Measurements from ENCODE around the gene EFCAB14. TPM values are rescaled to one million over a fixed set of nuclear protein-coding genes. Genes with fewer than 3 reads are reported as not detected.
"Not testable (repeated sequence)": the region's sequence is repeated elsewhere in the genome, so short reads cannot be mapped to it uniquely, and the experiment has no call there.

Gene EFCAB14
- total and polyA plus RNA-seq, 11 donors: 10.7 to 91.9 (median 62.3) TPM

- Histone ChIP-seq H3K4me1 (peaks cover 0 to 16% (median 13%) of the 10 kb centered on the region in 12 donors), H3K27ac (no peak overlapping the region), H3K4me3 (no peak overlapping the region), H3K36me3 (peaks cover 0 to 80% (median 60%) of the 10 kb centered on the region in 9 donors), H3K27me3 (no peaks in the 10 kb centered on the region), H3K9me3 (no peaks in the 10 kb centered on the region)
- no peak for TF ChIP-seq POLR2A (IDR thresholded peaks at IDR 0.05)
- 95 to 100% (median 98%) methylated on average over 2 of the region's 2 CpGs for WGBS, 4 donors
- DNase-seq (no peak), ATAC-seq (no peak)
- intact Hi-C loops (cut with DNase I): no loop called here
Observed at GRCh38 chr1:46697053-46697452, 21.9 kb downstream of the EFCAB14 start.

GRCh38 chr1:46694676-46695075 lies 24.2 kb downstream of the EFCAB14 start:
- peaks cover 0 to 27% (median 14%) of the 10 kb centered on the region in 12 donors for H3K4me1 ChIP-seq
- intact Hi-C loops (cut with DNase I); DNase-seq; H3K27ac ChIP-seq; ATAC-seq; H3K9me3 ChIP-seq; H3K27me3 ChIP-seq; H3K4me3 ChIP-seq: not testable (repeated sequence)
- 95 to 97% (median 95%) methylated on average over 3 to 4 of the region's 4 CpGs for WGBS, 4 donors
- peaks cover 5 to 84% (median 68%) of the 10 kb centered on the region in 9 donors for H3K36me3 ChIP-seq

- no peaks in the 10 kb centered on the region for H3K27me3 ChIP-seq
- 16 to 52% (median 45%) methylated on average over 3 of the region's 3 CpGs for WGBS, 4 donors
- no peak overlapping the region for H3K4me3 ChIP-seq
- TF ChIP-seq CTCF (IDR thresholded peaks at IDR 0.05) (no peak), POLR2A (IDR thresholded peaks at IDR 0.05) (no peak)
- H3K36me3 ChIP-seq: peaks cover 5 to 86% (median 73%) of the 10 kb centered on the region in 9 donors
- no peaks in the 10 kb centered on the region for H3K9me3 ChIP-seq
- H3K27ac ChIP-seq: peak overlapping the region in 1 of 12 donors; percentile 26
- peaks cover 0 to 30% (median 14%) of the 10 kb centered on the region in 12 donors for H3K4me1 ChIP-seq
- ATAC-seq (peak in 3 of 4 donors; percentile 30 to 52 (median 50)), DNase-seq (no peak)
- intact Hi-C loops (cut with DNase I): no loop called here
Observed at GRCh38 chr1:46692811-46693770, 25.8 kb downstream of the EFCAB14 start.

GRCh38 chr1:46691997-46692790 lies 26.7 kb downstream of the EFCAB14 start:
- TF ChIP-seq CTCF (IDR thresholded peaks at IDR 0.05): peak in 2 of 12 donors; percentile 8 to 15
- TF ChIP-seq POLR2A (IDR thresholded peaks at IDR 0.05): no peak
- Histone ChIP-seq H3K4me3 (no peak overlapping the region), H3K9me3 (no peaks in the 10 kb centered on the region), H3K36me3 (peaks cover 5 to 86% (median 74%) of the 10 kb centered on the region in 9 donors), H3K4me1 (peaks cover 0 to 39% (median 20%) of the 10 kb centered on the region in 12 donors), H3K27ac (peak overlapping the region in 1 of 12 donors; percentile 26), H3K27me3 (no peaks in the 10 kb centered on the region)
- intact Hi-C loops (cut with DNase I): no loop called here
- WGBS, 4 donors: 52 to 66% (median 59%) methylated on average over 6 of the region's 6 CpGs
- peak in 1 of 4 donors; percentile 31 for ATAC-seq
- DNase-seq: no peak
